Central memory CD4-positive, alpha-beta T cell (primary cell): ENCODE data around the gene GGT6.

Source experiments
- DNase-seq: peaks from one replicate; pipeline ENCODE4 v3.0.0; 2022

The GGT6 gene

GRCh38 chr17:4572131-4572530 is 11.8 kb upstream of the GGT6 start:
- no peak for DNase-seq

- no peak for DNase-seq
These were observed 9.2 kb upstream of the GGT6 start for GRCh38 chr17:4569591-4569990.

- no peak for DNase-seq
These were observed 6.4 kb upstream of the GGT6 start for GRCh38 chr17:4566785-4567184.

GRCh38 chr17:4565209-4566141 is 5.1 kb upstream of the GGT6 start:
- peak; percentile 39 for DNase-seq

- no peak for DNase-seq
These were observed 1.9 kb upstream of the GGT6 start for GRCh38 chr17:4562015-4562969.

GRCh38 chr17:4560837-4561256 is 470 bp upstream of the GGT6 start:
- no peak for DNase-seq

GRCh38 chr17:4559966-4560365 is 411 bp downstream of the GGT6 start:
- DNase-seq, result no peak

GRCh38 chr17:4559139-4559791 is 1.1 kb downstream of the GGT6 start:
- no peak for DNase-seq

- DNase-seq, result no peak
These were observed 1.9 kb downstream of the GGT6 start for GRCh38 chr17:4558347-4558971.

GRCh38 chr17:4557626-4558346 is 2.6 kb downstream of the GGT6 start:
- DNase-seq, result no peak

GRCh38 chr17:4556996-4557395 is 3.4 kb downstream of the GGT6 start:
- no peak for DNase-seq

- DNase-seq, result no peak
These were observed 4.3 kb downstream of the GGT6 start for GRCh38 chr17:4555873-4556759.

- DNase-seq, result peak; percentile 95
These were observed 5.2 kb downstream of the GGT6 start, which contains the start of gene MYBBP1A for GRCh38 chr17:4554997-4555799. Gene MYBBP1A, minus strand, starts transcription at chr17:4555384. Its CDS starts 60 bp downstream, at chr17:4555324.

GRCh38 chr17:4554441-4554996 is 5.9 kb downstream of the GGT6 start:
- no peak for DNase-seq

GRCh38 chr17:4553669-4554068 is 6.7 kb downstream of the GGT6 start:
- no peak for DNase-seq

- no peak for DNase-seq
These were observed 8.4 kb downstream of the GGT6 start for GRCh38 chr17:4551796-4552525.

GRCh38 chr17:4551141-4551540 is 9.2 kb downstream of the GGT6 start:
- no peak for DNase-seq

GRCh38 chr17:4550534-4551039 is 9.8 kb downstream of the GGT6 start:
- no peak for DNase-seq
